Measurements from ENCODE around the gene RNF43. TPM values are rescaled to one million over a fixed set of nuclear protein-coding genes. Genes with fewer than 3 reads are reported as not detected.

The RNF43 gene
- polyA plus RNA-seq, 1 of the 3 experiments (the other 2 are of a cell fraction): not detected

DNA sequence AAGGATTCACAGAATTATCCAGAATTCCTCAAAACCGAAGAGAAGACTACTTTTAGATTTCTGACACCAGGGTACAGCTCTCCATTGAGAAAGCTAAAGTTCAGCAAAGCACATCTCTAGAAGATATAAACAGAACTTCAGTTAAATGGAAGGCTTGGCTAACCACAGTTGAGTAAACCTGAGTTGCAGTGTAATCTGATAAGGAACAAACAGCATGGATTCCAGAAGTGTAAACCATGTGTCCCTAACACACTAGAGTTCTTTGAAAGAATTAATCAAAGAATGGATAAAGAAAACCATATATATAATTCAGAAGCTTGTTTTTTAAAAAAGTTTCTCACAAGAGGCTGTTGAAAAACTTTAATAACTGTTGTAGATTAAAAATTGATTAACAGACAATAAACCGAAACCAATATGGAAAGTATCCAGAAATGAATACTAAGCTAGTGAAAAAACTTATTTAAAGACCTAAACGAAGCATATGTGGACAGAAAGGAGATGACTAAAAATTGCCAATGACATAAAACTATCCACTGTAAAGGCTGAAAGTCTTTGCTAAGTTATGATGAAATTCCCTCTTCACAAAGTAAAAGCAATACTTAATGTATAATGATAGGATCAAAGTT is 4.3 kb downstream of the RNF43 start:
- WGBS (ENCODE audit: low lambda C conversion rate): 9% methylated on average over 3 of the region's 3 CpGs
- TF ChIP-seq TCF12 (IDR thresholded peaks at IDR 0.05) (no peak), FOSL2 (IDR thresholded peaks at IDR 0.05; ENCODE audit: borderline replicate concordance, low read depth) (no peak), RAD21 (IDR thresholded peaks at IDR 0.05; ENCODE audit: low read length) (no peak), FOXJ3 (CRISPR knock-in tag; IDR thresholded peaks at IDR 0.05) (no peak), EZH2phosphoT487 (IDR thresholded peaks at IDR 0.05; ENCODE audit: borderline replicate concordance, low read depth) (peak; percentile 38; the same call in 1 of the 2 replicates), CHD2 (IDR thresholded peaks at IDR 0.05; ENCODE audit: low read length, partially characterized antibody) (no peak)
- TF ChIP-seq, protein P1, sequence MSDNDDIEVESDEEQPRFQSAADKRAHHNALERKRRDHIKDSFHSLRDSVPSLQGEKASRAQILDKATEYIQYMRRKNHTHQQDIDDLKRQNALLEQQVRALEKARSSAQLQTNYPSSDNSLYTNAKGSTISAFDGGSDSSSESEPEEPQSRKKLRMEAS (IDR thresholded peaks at IDR 0.05; ENCODE audit: low read depth): no peak
- Histone ChIP-seq H3K9me2 (no peaks in the 10 kb centered on the region), H4K20me1 (ENCODE audit: insufficient read depth) (no peaks in the 10 kb centered on the region), H3K9me3 (no peaks in the 10 kb centered on the region), H3K4me3 (ENCODE audit: low read depth in 2 of 2, low read length in 1 of 2) (no peak overlapping the region), H2AFZ (ENCODE audit: low read depth) (no peak overlapping the region), H3K36me3 (replicated peaks in 1 of 2; ENCODE audit: control insufficient read depth in 1 of 2, insufficient read depth in 2 of 2, low read length in 1 of 2) (no peaks in the 10 kb centered on the region), H3K9ac (no peak overlapping the region), H3F3A (replicated peaks; ENCODE audit: insufficient read depth) (no peaks in the 10 kb centered on the region), H3K4me1 (ENCODE audit: control insufficient read depth in 1 of 2, insufficient read depth in 2 of 2, low read depth in 1 of 2, low read length in 1 of 2) (peaks cover 0 to 6% of the 10 kb centered on the region in 2 experiments; a peak in 2 of 4 replicates), H3K27me3 (ENCODE audit: insufficient read depth) (peaks cover 13% of the 10 kb centered on the region), H3K4me2 (no peak overlapping the region), H3K79me2 (ENCODE audit: insufficient read depth) (no peaks in the 10 kb centered on the region), H3K27ac (ENCODE audit: low read depth in 2 of 2, low read length in 1 of 2) (no peak overlapping the region)
- ChIA-PET CTCF (interaction anchor here (0.7 to 5.9 kb wide), 11 partner anchors 13 to 163 kb away, joined by 3 to 51 read pairs (median 3); no protein-coding TSS in a partner anchor), POLR2A (no interaction called here)
- no peak for DNase-seq

DNA sequence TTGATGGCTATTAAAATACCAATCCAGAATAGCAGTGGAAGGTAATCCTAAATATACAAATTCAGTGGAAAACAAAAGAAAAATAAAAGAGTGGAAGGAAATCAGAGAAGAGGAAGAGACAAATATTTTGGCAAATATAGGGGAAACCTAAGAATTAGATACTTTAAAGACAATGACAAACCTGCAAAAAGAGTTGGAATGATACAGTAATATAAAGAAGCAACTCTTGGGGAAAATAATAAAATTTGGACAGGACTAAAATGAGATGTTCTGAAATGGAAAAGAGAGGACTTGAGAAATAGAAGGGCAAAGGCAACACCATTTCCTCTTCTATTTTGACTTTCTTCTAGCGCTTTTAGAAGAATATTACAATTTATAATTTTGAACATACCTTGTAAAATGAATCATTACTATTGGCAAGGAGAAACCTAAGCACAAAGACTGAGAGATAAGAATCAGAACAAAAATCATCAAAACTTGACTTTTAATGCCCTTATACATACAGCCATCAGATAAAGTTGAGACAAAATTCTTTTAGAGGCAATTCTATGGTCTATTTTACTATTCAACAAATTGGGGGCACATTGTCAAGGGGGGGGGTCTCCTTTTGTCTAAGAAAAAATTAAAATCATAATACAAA is 5.2 kb downstream of the RNF43 start:
- Histone ChIP-seq H3K4me1 (ENCODE audit: control insufficient read depth in 1 of 2, insufficient read depth in 2 of 2, low read depth in 1 of 2, low read length in 1 of 2) (peaks cover 0 to 3% of the 10 kb centered on the region in 2 experiments; a peak in 2 of 4 replicates), H3K9me3 (no peaks in the 10 kb centered on the region), H3K4me2 (no peak overlapping the region), H3K27ac (ENCODE audit: low read depth in 2 of 2, low read length in 1 of 2) (no peak overlapping the region), H3K79me2 (ENCODE audit: insufficient read depth) (no peaks in the 10 kb centered on the region), H3K9me2 (no peaks in the 10 kb centered on the region), H4K20me1 (ENCODE audit: insufficient read depth) (no peaks in the 10 kb centered on the region), H3K36me3 (replicated peaks in 1 of 2; ENCODE audit: control insufficient read depth in 1 of 2, insufficient read depth in 2 of 2, low read length in 1 of 2) (no peaks in the 10 kb centered on the region), H3K4me3 (ENCODE audit: low read depth in 2 of 2, low read length in 1 of 2) (no peak overlapping the region), H3K27me3 (ENCODE audit: insufficient read depth) (peaks cover 13% of the 10 kb centered on the region), H3K9ac (no peak overlapping the region), H2AFZ (ENCODE audit: low read depth) (no peak overlapping the region), H3F3A (replicated peaks; ENCODE audit: insufficient read depth) (no peaks in the 10 kb centered on the region)
- ChIA-PET POLR2A (no interaction called here), CTCF (no interaction called here)
- TF ChIP-seq POLR2AphosphoS5 (IDR thresholded peaks at IDR 0.05; ENCODE audit: low read depth, low read length) (no peak), TCF12 (IDR thresholded peaks at IDR 0.05) (no peak), FOSL2 (IDR thresholded peaks at IDR 0.05; ENCODE audit: borderline replicate concordance, low read depth) (no peak), YY1 (IDR thresholded peaks at IDR 0.05; ENCODE audit: low read depth) (no peak), MXI1 (IDR thresholded peaks at IDR 0.05; ENCODE audit: low read depth, low read length) (no peak)
- TF ChIP-seq, protein P2, sequence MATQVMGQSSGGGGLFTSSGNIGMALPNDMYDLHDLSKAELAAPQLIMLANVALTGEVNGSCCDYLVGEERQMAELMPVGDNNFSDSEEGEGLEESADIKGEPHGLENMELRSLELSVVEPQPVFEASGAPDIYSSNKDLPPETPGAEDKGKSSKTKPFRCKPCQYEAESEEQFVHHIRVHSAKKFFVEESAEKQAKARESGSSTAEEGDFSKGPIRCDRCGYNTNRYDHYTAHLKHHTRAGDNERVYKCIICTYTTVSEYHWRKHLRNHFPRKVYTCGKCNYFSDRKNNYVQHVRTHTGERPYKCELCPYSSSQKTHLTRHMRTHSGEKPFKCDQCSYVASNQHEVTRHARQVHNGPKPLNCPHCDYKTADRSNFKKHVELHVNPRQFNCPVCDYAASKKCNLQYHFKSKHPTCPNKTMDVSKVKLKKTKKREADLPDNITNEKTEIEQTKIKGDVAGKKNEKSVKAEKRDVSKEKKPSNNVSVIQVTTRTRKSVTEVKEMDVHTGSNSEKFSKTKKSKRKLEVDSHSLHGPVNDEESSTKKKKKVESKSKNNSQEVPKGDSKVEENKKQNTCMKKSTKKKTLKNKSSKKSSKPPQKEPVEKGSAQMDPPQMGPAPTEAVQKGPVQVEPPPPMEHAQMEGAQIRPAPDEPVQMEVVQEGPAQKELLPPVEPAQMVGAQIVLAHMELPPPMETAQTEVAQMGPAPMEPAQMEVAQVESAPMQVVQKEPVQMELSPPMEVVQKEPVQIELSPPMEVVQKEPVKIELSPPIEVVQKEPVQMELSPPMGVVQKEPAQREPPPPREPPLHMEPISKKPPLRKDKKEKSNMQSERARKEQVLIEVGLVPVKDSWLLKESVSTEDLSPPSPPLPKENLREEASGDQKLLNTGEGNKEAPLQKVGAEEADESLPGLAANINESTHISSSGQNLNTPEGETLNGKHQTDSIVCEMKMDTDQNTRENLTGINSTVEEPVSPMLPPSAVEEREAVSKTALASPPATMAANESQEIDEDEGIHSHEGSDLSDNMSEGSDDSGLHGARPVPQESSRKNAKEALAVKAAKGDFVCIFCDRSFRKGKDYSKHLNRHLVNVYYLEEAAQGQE (IDR thresholded peaks at IDR 0.05; ENCODE audit: low read depth, low read length): no peak
- DNase-seq: no peak
- WGBS (ENCODE audit: low lambda C conversion rate): 44% methylated on average over 1 of the region's 1 CpG

Measured in SK-N-SH (cell line).